GM18909 (cell line): ENCODE measurements around the gene SOCS2.
"Not testable (repeated sequence)": the region's sequence is repeated elsewhere in the genome, so short reads cannot be mapped to it uniquely, and the experiment has no call there.

Experiments
- ATAC-seq: cut with Tn5 transposase; IDR thresholded peaks from one replicate; pipeline ENCODE4 v1.9.1; 2021; ENCODE audit warnings: mild to moderate bottlenecking; ENCODE audit not compliant: unreplicated experiment, poor library complexity

Gene SOCS2

DNA sequence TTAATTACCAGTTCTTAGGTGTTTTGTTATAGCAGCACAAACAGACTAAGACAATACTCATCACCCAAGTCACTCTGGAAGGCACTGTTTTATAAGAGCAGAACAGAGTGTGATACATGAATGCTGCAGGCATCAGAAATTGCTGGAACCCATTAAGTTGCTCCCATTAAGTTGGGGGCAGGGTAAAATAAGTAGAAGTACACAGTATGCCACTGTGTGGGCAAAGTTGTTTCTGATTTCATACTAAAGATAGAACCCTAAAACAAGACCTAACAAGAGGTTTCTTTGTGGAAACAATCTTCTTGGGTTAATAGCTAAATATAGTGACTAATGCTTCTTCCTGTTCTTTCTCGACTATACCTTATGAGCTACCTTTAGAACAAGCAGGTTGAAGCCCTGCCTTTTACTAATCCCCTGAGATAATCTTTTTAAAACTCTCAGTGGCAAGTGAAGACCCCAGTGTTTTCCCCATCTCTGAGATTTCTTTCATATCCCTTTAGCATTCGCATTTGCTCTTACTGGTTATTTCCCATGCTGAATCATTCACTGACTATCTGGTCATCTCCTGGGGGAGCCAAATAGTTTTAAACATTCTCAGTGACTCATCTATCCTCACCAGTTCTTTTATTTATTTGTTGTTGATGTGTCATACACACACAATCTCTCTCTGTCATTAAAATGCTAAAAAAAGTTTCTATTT, 52.3 kb downstream of the SOCS2 start:
- ATAC-seq: peak; percentile 77

DNA sequence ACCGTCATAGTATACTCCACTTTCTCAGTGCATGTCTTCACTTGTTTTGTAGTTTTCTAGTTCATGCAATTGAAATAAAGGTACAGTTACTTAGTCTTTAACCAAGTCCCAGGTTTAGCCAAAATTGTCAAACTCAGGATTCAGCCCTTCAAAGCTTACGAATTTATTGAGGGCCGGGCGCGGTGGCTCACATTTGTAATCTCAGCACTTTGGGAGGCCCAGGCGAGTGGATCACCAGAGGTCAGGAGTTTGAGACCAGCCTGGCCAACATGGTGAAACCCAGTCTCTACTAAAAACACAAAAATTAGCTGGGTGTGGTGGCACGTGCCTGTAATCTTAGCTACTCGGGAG, 52.8 kb downstream of the SOCS2 start:
- ATAC-seq: not testable (repeated sequence)

DNA sequence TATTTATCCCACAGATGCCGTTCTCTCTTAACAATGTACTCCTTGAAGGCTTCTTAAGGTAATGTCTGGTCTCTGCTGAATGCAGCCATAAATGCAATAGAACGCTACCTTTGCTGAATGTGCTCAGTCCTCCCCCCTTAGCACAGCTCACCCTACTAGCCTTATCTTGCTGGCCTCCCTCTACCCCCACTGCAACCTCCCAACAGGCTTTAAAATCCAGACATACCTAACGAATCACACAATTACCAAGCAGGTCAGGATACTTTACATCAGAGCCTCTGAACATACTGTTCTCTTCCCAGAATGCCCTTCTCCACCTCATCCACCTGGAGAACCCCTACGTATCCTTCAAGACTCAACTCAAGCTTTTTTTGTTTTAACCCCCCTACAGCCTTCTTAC, 53.7 kb downstream of the SOCS2 start:
- no peak for ATAC-seq
